ENCODE data around the gene MAD1L1. TPM values are rescaled to one million over a fixed set of nuclear protein-coding genes. Genes with fewer than 3 reads are reported as not detected.

The MAD1L1 gene
- total RNA-seq, 1 experiment from 2014 or later: 43.8 TPM

GRCh38 chr7:2241580-2242540, 9.1 kb upstream of the MAD1L1 start, which contains the start of the genes MRM2 and NUDT1 (continued):
- TF ChIP-seq, protein P1, sequence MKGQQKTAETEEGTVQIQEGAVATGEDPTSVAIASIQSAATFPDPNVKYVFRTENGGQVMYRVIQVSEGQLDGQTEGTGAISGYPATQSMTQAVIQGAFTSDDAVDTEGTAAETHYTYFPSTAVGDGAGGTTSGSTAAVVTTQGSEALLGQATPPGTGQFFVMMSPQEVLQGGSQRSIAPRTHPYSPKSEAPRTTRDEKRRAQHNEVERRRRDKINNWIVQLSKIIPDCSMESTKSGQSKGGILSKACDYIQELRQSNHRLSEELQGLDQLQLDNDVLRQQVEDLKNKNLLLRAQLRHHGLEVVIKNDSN (CRISPR knock-in tag; IDR thresholded peaks at IDR 0.05): peak; percentile 35; the same call in 1 of the 2 replicates
- TF ChIP-seq EMX1 (CRISPR knock-in tag; IDR thresholded peaks at IDR 0.05) (no peak), HMGA2 (CRISPR knock-in tag; IDR thresholded peaks at IDR 0.05) (no peak), GTF2I (CRISPR knock-in tag; conservative IDR thresholded peaks at IDR 0.05) (no peak), ZNF416 (CRISPR knock-in tag; IDR thresholded peaks at IDR 0.05) (no peak), NFYB (CRISPR knock-in tag; conservative IDR thresholded peaks at IDR 0.05; ENCODE audit: low read depth) (peak; percentile 34; the same call in 1 of the 2 replicates), FOXK1 (CRISPR knock-in tag; IDR thresholded peaks at IDR 0.05) (peak; percentile 91), ATF6 (CRISPR knock-in tag; IDR thresholded peaks at IDR 0.05) (no peak), MYBL2 (CRISPR knock-in tag; IDR thresholded peaks at IDR 0.05) (peak; percentile 81), ZNF317 (CRISPR knock-in tag; IDR thresholded peaks at IDR 0.05; ENCODE audit: borderline replicate concordance, low read depth) (peak; percentile 27; the same call in 1 of the 2 replicates), ESRRA (CRISPR knock-in tag; IDR thresholded peaks at IDR 0.05; ENCODE audit: borderline replicate concordance) (no peak), ZBTB43 (CRISPR knock-in tag; IDR thresholded peaks at IDR 0.05) (peak; percentile 62), ZBTB21 (CRISPR knock-in tag; IDR thresholded peaks at IDR 0.05; ENCODE audit: borderline replicate concordance) (peak; percentile 83)
- TF ChIP-seq, protein P2, sequence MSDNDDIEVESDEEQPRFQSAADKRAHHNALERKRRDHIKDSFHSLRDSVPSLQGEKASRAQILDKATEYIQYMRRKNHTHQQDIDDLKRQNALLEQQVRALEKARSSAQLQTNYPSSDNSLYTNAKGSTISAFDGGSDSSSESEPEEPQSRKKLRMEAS (CRISPR knock-in tag; IDR thresholded peaks at IDR 0.05): peak; percentile 93
- TF ChIP-seq, protein P3, sequence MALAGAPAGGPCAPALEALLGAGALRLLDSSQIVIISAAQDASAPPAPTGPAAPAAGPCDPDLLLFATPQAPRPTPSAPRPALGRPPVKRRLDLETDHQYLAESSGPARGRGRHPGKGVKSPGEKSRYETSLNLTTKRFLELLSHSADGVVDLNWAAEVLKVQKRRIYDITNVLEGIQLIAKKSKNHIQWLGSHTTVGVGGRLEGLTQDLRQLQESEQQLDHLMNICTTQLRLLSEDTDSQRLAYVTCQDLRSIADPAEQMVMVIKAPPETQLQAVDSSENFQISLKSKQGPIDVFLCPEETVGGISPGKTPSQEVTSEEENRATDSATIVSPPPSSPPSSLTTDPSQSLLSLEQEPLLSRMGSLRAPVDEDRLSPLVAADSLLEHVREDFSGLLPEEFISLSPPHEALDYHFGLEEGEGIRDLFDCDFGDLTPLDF (CRISPR knock-in tag; IDR thresholded peaks at IDR 0.05): no peak

- TF ChIP-seq CREM (CRISPR knock-in tag; IDR thresholded peaks at IDR 0.05): no peak
- TF ChIP-seq TP53 (CRISPR knock-in tag; IDR thresholded peaks at IDR 0.05): no peak
- no peak for TF ChIP-seq CTCF (IDR thresholded peaks at IDR 0.05)
- no peak for TF ChIP-seq RELA (CRISPR knock-in tag; IDR thresholded peaks at IDR 0.05; ENCODE audit: borderline replicate concordance)
- TF ChIP-seq NFYB (CRISPR knock-in tag; conservative IDR thresholded peaks at IDR 0.05; ENCODE audit: low read depth): no peak
- TF ChIP-seq HMGA2 (CRISPR knock-in tag; IDR thresholded peaks at IDR 0.05): no peak
- no peak for TF ChIP-seq ZNF138 (CRISPR knock-in tag; conservative IDR thresholded peaks at IDR 0.05)
- TF ChIP-seq MXD4 (CRISPR knock-in tag; IDR thresholded peaks at IDR 0.05; ENCODE audit: borderline replicate concordance): no peak
- Mint-ChIP-seq H3K27me3 (ENCODE audit: low read depth) (no peaks in the 10 kb centered on the region), H3K9me3 (no peaks in the 10 kb centered on the region), H3K4me1 (peaks cover 11% of the 10 kb centered on the region), H3K36me3 (peaks cover 40% of the 10 kb centered on the region), H3K27ac (no peak overlapping the region), H3K4me3 (no peak overlapping the region)
- ATAC-seq (no peak), DNase-seq (ENCODE audit: low spot score) (no peak)
- ChIA-PET POLR2A (interaction anchor here (0.6 kb wide), 1 partner anchor 123 kb away, joined by 3 read pairs; no protein-coding TSS in a partner anchor), CTCF (interaction anchor here (2.4 kb wide), 1 partner anchor 109 kb away, joined by 7 read pairs; no protein-coding TSS in a partner anchor)
These were observed 6.5 kb upstream of the MAD1L1 start for GRCh38 chr7:2239242-2239641.
